ENCODE data around the gene SLC6A17.
A peak's percentile ranks its signal among the peaks of the same experiment; 100 is the strongest.

SLC6A17 gene

GRCh38 chr1:110201157-110201825 is 51.0 kb downstream of the SLC6A17 start:
- Histone ChIP-seq H4K91ac (ENCODE audit: low read depth, low read length) (no peak overlapping the region), H3K4me3 (ENCODE audit: low read depth, low read length) (no peak overlapping the region), H2AFZ (ENCODE audit: insufficient read depth, low read length, poor library complexity) (no peak overlapping the region), H3K79me1 (ENCODE audit: low read length) (no peaks in the 10 kb centered on the region), H2AK5ac (ENCODE audit: low read length) (no peak overlapping the region), H3K9me3 (ENCODE audit: insufficient read depth, low read depth, low read length) (peaks cover 1% of the 10 kb centered on the region), H2BK120ac (ENCODE audit: insufficient read depth, low read length, poor library complexity) (no peak overlapping the region), H2BK5ac (ENCODE audit: low read depth, low read length, poor library complexity) (no peak overlapping the region), H3K27ac (ENCODE audit: low read depth, low read length) (no peak overlapping the region), H3K23ac (ENCODE audit: low read length) (no peak overlapping the region), H3K36me3 (ENCODE audit: control insufficient read depth in 1 of 2, insufficient read depth in 2 of 2, low read length in 2 of 2) (no peaks in the 10 kb centered on the region), H3K4me2 (ENCODE audit: low read length) (no peak overlapping the region), H3K27me3 (ENCODE audit: insufficient read depth, low read length) (no peaks in the 10 kb centered on the region), H3K18ac (ENCODE audit: low read length) (no peak overlapping the region), H3K9ac (ENCODE audit: low read length) (no peak overlapping the region), H4K12ac (ENCODE audit: low read depth, low read length) (no peak overlapping the region), H3K4me1 (ENCODE audit: control insufficient read depth in 1 of 2, insufficient read depth in 2 of 2, low read length in 2 of 2) (peaks cover 2 to 3% of the 10 kb centered on the region in 2 experiments), H3K4ac (ENCODE audit: low read depth, low read length) (no peak overlapping the region), H2BK12ac (ENCODE audit: low read length) (no peak overlapping the region), H3K14ac (ENCODE audit: low read length) (no peak overlapping the region), H4K8ac (ENCODE audit: low read depth, low read length) (no peak overlapping the region), H3K79me2 (ENCODE audit: control insufficient read depth, insufficient read depth, low read length, poor library complexity) (no peaks in the 10 kb centered on the region)
- no CpG with 5 or more reads among the region's 10 CpGs for WGBS (ENCODE audit: extremely low coverage, insufficient coverage, insufficient read length)
- no peak for DNase-seq

DNA sequence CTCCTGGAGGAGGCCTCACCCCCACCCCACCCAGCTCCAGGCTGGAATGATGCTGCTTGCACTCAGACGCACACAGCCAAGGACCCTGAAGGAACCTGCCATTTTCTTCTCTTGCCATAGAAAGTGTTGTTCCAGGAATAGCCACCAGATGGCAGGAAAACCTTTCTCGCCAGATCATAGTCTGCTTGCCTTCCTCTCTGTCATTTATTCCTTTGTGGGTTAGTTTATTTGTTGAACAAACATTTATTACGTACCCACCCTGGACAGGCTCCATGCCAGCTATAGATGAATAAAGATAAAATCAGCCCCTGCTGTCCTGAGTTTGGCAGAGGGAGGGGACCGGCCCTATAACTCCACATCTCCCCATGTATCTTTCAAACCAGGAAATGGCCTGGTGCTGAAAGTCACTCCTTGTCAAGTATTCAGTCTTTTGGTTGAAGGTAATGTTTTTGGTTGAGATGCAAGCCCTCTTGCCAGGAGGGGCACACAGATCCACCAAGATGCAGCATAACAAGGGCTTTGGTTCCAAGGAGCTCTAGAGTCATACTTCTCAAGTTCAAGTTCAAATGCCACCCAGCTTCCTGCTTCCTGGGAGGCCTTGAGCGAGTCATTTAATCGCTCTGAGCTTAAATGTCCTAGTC is 52.8 kb downstream of the SLC6A17 start:
- H4K8ac ChIP-seq (ENCODE audit: low read depth, low read length), result no peak overlapping the region
- DNase-seq, result peak; percentile 49 to 84
- no peak overlapping the region for H3K4me2 ChIP-seq (ENCODE audit: low read length)
- H3K27me3 ChIP-seq (ENCODE audit: insufficient read depth, low read length), result no peaks in the 10 kb centered on the region
- no peak overlapping the region for H2BK12ac ChIP-seq (ENCODE audit: low read length)
- no peak overlapping the region for H3K18ac ChIP-seq (ENCODE audit: low read length)
- no peaks in the 10 kb centered on the region for H3K79me2 ChIP-seq (ENCODE audit: control insufficient read depth, insufficient read depth, low read length, poor library complexity)
- no peak overlapping the region for H4K91ac ChIP-seq (ENCODE audit: low read depth, low read length)
- H3K4me3 ChIP-seq (ENCODE audit: low read depth, low read length), result no peak overlapping the region
- no peak overlapping the region for H3K9ac ChIP-seq (ENCODE audit: low read length)
- H2BK5ac ChIP-seq (ENCODE audit: low read depth, low read length, poor library complexity), result no peak overlapping the region
- peaks cover 2 to 3% of the 10 kb centered on the region in 2 experiments for H3K4me1 ChIP-seq (ENCODE audit: control insufficient read depth in 1 of 2, insufficient read depth in 2 of 2, low read length in 2 of 2)
- H2AFZ ChIP-seq (ENCODE audit: insufficient read depth, low read length, poor library complexity), result no peak overlapping the region
- no peak overlapping the region for H2BK120ac ChIP-seq (ENCODE audit: insufficient read depth, low read length, poor library complexity)
- no peak overlapping the region for H4K12ac ChIP-seq (ENCODE audit: low read depth, low read length)
- no CpG with 5 or more reads among the region's 6 CpGs for whole genome bisulfite sequencing (ENCODE audit: extremely low coverage, insufficient coverage, insufficient read length)
- peaks cover 1% of the 10 kb centered on the region for H3K9me3 ChIP-seq (ENCODE audit: insufficient read depth, low read depth, low read length)
- no peak overlapping the region for H3K4ac ChIP-seq (ENCODE audit: low read depth, low read length)
- H3K36me3 ChIP-seq (ENCODE audit: control insufficient read depth in 1 of 2, insufficient read depth in 2 of 2, low read length in 2 of 2), result no peaks in the 10 kb centered on the region
- H3K14ac ChIP-seq (ENCODE audit: low read length), result no peak overlapping the region
- H3K23ac ChIP-seq (ENCODE audit: low read length), result no peak overlapping the region
- H2AK5ac ChIP-seq (ENCODE audit: low read length), result no peak overlapping the region
- H3K79me1 ChIP-seq (ENCODE audit: low read length), result no peaks in the 10 kb centered on the region
- H3K27ac ChIP-seq (ENCODE audit: low read depth, low read length), result no peak overlapping the region

DNA sequence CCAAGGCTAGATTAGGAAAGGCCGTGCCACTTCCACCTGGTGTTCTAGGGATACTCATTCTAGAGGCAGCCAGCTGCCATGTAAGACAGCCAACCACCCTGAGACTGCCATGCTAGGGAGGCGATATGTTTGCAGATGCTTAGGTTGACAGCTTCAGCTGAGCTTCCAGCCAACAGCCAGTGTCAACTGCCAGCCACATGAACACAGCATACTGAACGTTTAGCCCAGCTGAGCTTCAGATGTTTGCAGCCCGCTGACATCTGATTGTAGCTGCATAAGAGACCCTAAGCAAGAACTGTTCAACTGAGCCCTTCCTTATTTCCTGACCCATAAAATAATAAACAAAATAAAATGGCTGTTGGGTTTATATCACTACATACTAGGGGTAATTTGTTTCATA is 54.9 kb downstream of the SLC6A17 start:
- no peak for DNase-seq
- H4K12ac ChIP-seq (ENCODE audit: low read depth, low read length), result no peak overlapping the region
- H3K4ac ChIP-seq (ENCODE audit: low read depth, low read length), result no peak overlapping the region
- H2BK5ac ChIP-seq (ENCODE audit: low read depth, low read length, poor library complexity), result no peak overlapping the region
- H3K18ac ChIP-seq (ENCODE audit: low read length), result no peak overlapping the region
- H3K4me2 ChIP-seq (ENCODE audit: low read length), result no peak overlapping the region
- no peaks in the 10 kb centered on the region for H3K79me1 ChIP-seq (ENCODE audit: low read length)
- no peaks in the 10 kb centered on the region for H3K36me3 ChIP-seq (ENCODE audit: control insufficient read depth in 1 of 2, insufficient read depth in 2 of 2, low read length in 2 of 2)
- H3K14ac ChIP-seq (ENCODE audit: low read length), result no peak overlapping the region
- H3K4me3 ChIP-seq (ENCODE audit: low read depth, low read length), result no peak overlapping the region
- H2AK5ac ChIP-seq (ENCODE audit: low read length), result no peak overlapping the region
- H3K4me1 ChIP-seq (ENCODE audit: control insufficient read depth in 1 of 2, insufficient read depth in 2 of 2, low read length in 2 of 2), result peaks cover 2 to 7% of the 10 kb centered on the region in 2 experiments
- peaks cover 3% of the 10 kb centered on the region for H3K27me3 ChIP-seq (ENCODE audit: insufficient read depth, low read length)
- H3K23ac ChIP-seq (ENCODE audit: low read length), result no peak overlapping the region
- no peak overlapping the region for H2AFZ ChIP-seq (ENCODE audit: insufficient read depth, low read length, poor library complexity)
- H3K79me2 ChIP-seq (ENCODE audit: control insufficient read depth, insufficient read depth, low read length, poor library complexity), result no peaks in the 10 kb centered on the region
- no peak overlapping the region for H2BK12ac ChIP-seq (ENCODE audit: low read length)
- H2BK120ac ChIP-seq (ENCODE audit: insufficient read depth, low read length, poor library complexity), result no peak overlapping the region
- H3K9ac ChIP-seq (ENCODE audit: low read length), result no peak overlapping the region
- peaks cover 3% of the 10 kb centered on the region for H3K9me3 ChIP-seq (ENCODE audit: insufficient read depth, low read depth, low read length)
- no peak overlapping the region for H4K8ac ChIP-seq (ENCODE audit: low read depth, low read length)
- H3K27ac ChIP-seq (ENCODE audit: low read depth, low read length), result no peak overlapping the region
- H4K91ac ChIP-seq (ENCODE audit: low read depth, low read length), result no peak overlapping the region
- WGBS (ENCODE audit: extremely low coverage, insufficient coverage, insufficient read length), result no CpG with 5 or more reads among the region's 4 CpGs

- no CpG with 5 or more reads among the region's 6 CpGs for WGBS (ENCODE audit: extremely low coverage, insufficient coverage, insufficient read length)
Observed at GRCh38 chr1:110205591-110206155, 55.4 kb downstream of the SLC6A17 start.

More at GRCh38 chr1:110205591-110206155, 55.4 kb downstream of the SLC6A17 start:
- H2BK12ac ChIP-seq (ENCODE audit: low read length), result no peak overlapping the region
- H3K79me2 ChIP-seq (ENCODE audit: control insufficient read depth, insufficient read depth, low read length, poor library complexity), result no peaks in the 10 kb centered on the region
- H3K4me3 ChIP-seq (ENCODE audit: low read depth, low read length), result no peak overlapping the region
- peaks cover 3 to 7% of the 10 kb centered on the region in 2 experiments for H3K4me1 ChIP-seq (ENCODE audit: control insufficient read depth in 1 of 2, insufficient read depth in 2 of 2, low read length in 2 of 2)
- H3K27me3 ChIP-seq (ENCODE audit: insufficient read depth, low read length), result peaks cover 8% of the 10 kb centered on the region
- no peak overlapping the region for H3K27ac ChIP-seq (ENCODE audit: low read depth, low read length)
- no peaks in the 10 kb centered on the region for H3K36me3 ChIP-seq (ENCODE audit: control insufficient read depth in 1 of 2, insufficient read depth in 2 of 2, low read length in 2 of 2)
- H3K4me2 ChIP-seq (ENCODE audit: low read length), result no peak overlapping the region
- no peak overlapping the region for H2AFZ ChIP-seq (ENCODE audit: insufficient read depth, low read length, poor library complexity)
- no peak overlapping the region for H2AK5ac ChIP-seq (ENCODE audit: low read length)
- no peaks in the 10 kb centered on the region for H3K79me1 ChIP-seq (ENCODE audit: low read length)
- H3K9me3 ChIP-seq (ENCODE audit: insufficient read depth, low read depth, low read length), result peaks cover 2% of the 10 kb centered on the region
- no peak overlapping the region for H3K14ac ChIP-seq (ENCODE audit: low read length)
- no peak for DNase-seq
- H3K23ac ChIP-seq (ENCODE audit: low read length), result no peak overlapping the region
- H2BK5ac ChIP-seq (ENCODE audit: low read depth, low read length, poor library complexity), result no peak overlapping the region
- H2BK120ac ChIP-seq (ENCODE audit: insufficient read depth, low read length, poor library complexity), result no peak overlapping the region
- no peak overlapping the region for H4K8ac ChIP-seq (ENCODE audit: low read depth, low read length)
- H3K9ac ChIP-seq (ENCODE audit: low read length), result no peak overlapping the region
- H3K18ac ChIP-seq (ENCODE audit: low read length), result no peak overlapping the region
- no peak overlapping the region for H4K12ac ChIP-seq (ENCODE audit: low read depth, low read length)
- H4K91ac ChIP-seq (ENCODE audit: low read depth, low read length), result no peak overlapping the region
- no peak overlapping the region for H3K4ac ChIP-seq (ENCODE audit: low read depth, low read length)

Data from trophoblast cell (in vitro differentiated cells and primary cell).